K562 (cell line): ENCODE data around the gene LRP1B. TPM values are rescaled to one million over a fixed set of nuclear protein-coding genes. Genes with fewer than 3 reads are reported as not detected.

Experiments
- ATAC-seq: fragments of 200-7000 bp; cut with Tn5 transposase; 3 replicates; pipeline ENCODE4 v1.9.1; 2020; ENCODE audit warnings: moderate library complexity
- BruUV-seq: library from RNA; stranded (reverse); fragments of 400-500 nt; replicated peaks from 2 replicates; lab custom pipeline; 2021; lab: Mats Ljungman, UMichigan
- CTCF ChIA-PET: fragments of 300-600 bp; formaldehyde crosslinking; extraction: SDS; loops from one replicate; lab custom pipeline; 2021; ENCODE audit warnings: low intra/inter-chr PET ratio; lab: Yijun Ruan, JAX
- POLR2A ChIA-PET: fragments of 300-600, 350-650 bp; sonication (Branson Sonifier 250); formaldehyde crosslinking; extraction: SDS; loops from one replicate; lab custom pipeline; 2021; ENCODE audit warnings: antibody characterized with exemption, inconsistent platforms; lab: Yijun Ruan, JAX
- DNase-seq, 4 experiments: peaks; one replicate each; pipeline versions ENCODE4 v3.0.0 to v3.0.0-alpha.2; 2011 to 2018; ENCODE audit warnings: low spot score in 3 of 4, mixed read lengths in 3 of 4; ENCODE audit errors: extremely low read depth in 1 of 4
- FAIRE-seq: peaks from 2 replicates; lab custom pipeline; 2011; peaks lifted over from hg19 to GRCh38; lab: Jason Lieb, UNC
- H2AFZ ChIP-seq: 2 replicates; pipeline ENCODE4 v1.6.0; 2011; ENCODE audit warnings: low read depth, low read length, control low read depth, inconsistent platforms
- H3K27ac ChIP-seq: fragments of 200-600 bp; 3 replicates; pipeline ENCODE4 v1.8.0; 2011; ENCODE audit warnings: low read depth, mild to moderate bottlenecking, control low read depth, inconsistent platforms, low read length, moderate library complexity, mixed read lengths; ENCODE audit errors: extremely low read depth
- H3K27me3 ChIP-seq, 2 experiments: fragments of 300-600 bp in 1 of 2; 2 replicates in 1 of 2; 3 replicates in 1 of 2; pipeline versions ENCODE4 v1.6.0 to v1.8.0; 2011; ENCODE audit warnings: inconsistent platforms in 2 of 2, low read length in 2 of 2, mild to moderate bottlenecking in 1 of 2, mixed read lengths in 1 of 2, moderate library complexity in 1 of 2; ENCODE audit not compliant: control insufficient read depth in 2 of 2, insufficient read depth in 2 of 2
- H3K36me3 ChIP-seq: fragments of 300-600 bp; 3 replicates; pipeline ENCODE4 v1.8.0; 2011; ENCODE audit warnings: mild to moderate bottlenecking, low read length, inconsistent platforms; ENCODE audit not compliant: control insufficient read depth, insufficient read depth
- H3K4me1 ChIP-seq, 2 experiments: fragments of 200-600 bp in 1 of 2; replicated peaks in 1 of 2; 2 replicates in 1 of 2; 3 replicates in 1 of 2; pipeline versions ENCODE4 v1.5.1 to v1.8.0; 2011; ENCODE audit warnings: inconsistent platforms in 2 of 2, low read length in 2 of 2, mild to moderate bottlenecking in 1 of 2, mixed read lengths in 1 of 2, moderate library complexity in 1 of 2; ENCODE audit not compliant: control insufficient read depth in 2 of 2, insufficient read depth in 2 of 2
- H3K4me2 ChIP-seq: 2 replicates; pipeline ENCODE4 v1.6.1; 2011; ENCODE audit warnings: low read length, control low read depth, inconsistent platforms, mixed read lengths; ENCODE audit not compliant: insufficient read depth
- H3K4me3 ChIP-seq: fragments of 200-600 bp; sonication (generic), shearing (Covaris generic); 2 replicates; pipeline ENCODE4 v1.5.1; 2016; ENCODE audit warnings: control low read depth, inconsistent platforms
- H3K79me2 ChIP-seq: fragments of 200-600 bp; 3 replicates; pipeline ENCODE4 v1.8.0; 2011; ENCODE audit warnings: low read length, inconsistent platforms; ENCODE audit not compliant: control insufficient read depth, insufficient read depth
- H3K9ac ChIP-seq, 2 experiments: 2 replicates each; pipeline versions ENCODE4 v1.6.0 to v1.6.1; 2011; ENCODE audit warnings: low read depth in 2 of 2, low read length in 2 of 2, control low read depth in 1 of 2, inconsistent platforms in 1 of 2, mild to moderate bottlenecking in 1 of 2, mixed read lengths in 1 of 2; ENCODE audit not compliant: insufficient read depth in 1 of 2
- H3K9me1 ChIP-seq: one replicate; pipeline ENCODE4 v1.6.0; 2011; ENCODE audit warnings: inconsistent platforms, mild to moderate bottlenecking, low read length, moderate library complexity; ENCODE audit not compliant: control insufficient read depth, insufficient read depth
- H3K9me3 ChIP-seq: replicated peaks from 2 replicates; pipeline ENCODE4 v1.5.1; 2011; ENCODE audit warnings: low read depth, low read length, inconsistent platforms; ENCODE audit not compliant: control insufficient read depth, insufficient read depth
- H4K20me1 ChIP-seq: replicated peaks from 2 replicates; pipeline ENCODE4 v1.6.1; 2011; ENCODE audit warnings: low read length, inconsistent platforms, mixed read lengths; ENCODE audit not compliant: control insufficient read depth, insufficient read depth
- CREM ChIP-seq: IDR thresholded peaks from 2 replicates; pipeline ENCODE4 v1.6.1; 2014; ENCODE audit warnings: antibody characterized with exemption, low read depth
- DIDO1 ChIP-seq: fragments of 450-650 bp; IDR thresholded peaks from 2 replicates; pipeline ENCODE4 v1.6.1; 2016; ENCODE audit warnings: low read depth, missing biosample characterization, missing genetic modification characterization
- ERF ChIP-seq: fragments of 450-650 bp; formaldehyde crosslinking; IDR thresholded peaks from 2 replicates; pipeline ENCODE4 v1.4.0; 2020; ENCODE audit warnings: mild to moderate bottlenecking, mixed read lengths
- FOS ChIP-seq: IDR thresholded peaks from 3 replicates; pipeline ENCODE4 v1.6.1; 2011; ENCODE audit not compliant: insufficient read length; ENCODE audit errors: extremely low read depth
- GATAD2B ChIP-seq: fragments of 450-650 bp; IDR thresholded peaks from 2 replicates; pipeline ENCODE4 v1.6.1; 2017; ENCODE audit warnings: mild to moderate bottlenecking, borderline replicate concordance
- HLTF ChIP-seq: fragments of 450-650 bp; IDR thresholded peaks from 2 replicates; pipeline ENCODE4 v1.6.1; 2016
- KDM5B ChIP-seq: fragments of 200-600 bp; sonication (generic); IDR thresholded peaks from 2 replicates; pipeline ENCODE4 v1.6.1; 2012; ENCODE audit warnings: low read depth, mild to moderate bottlenecking, moderate library complexity, low read length, control low read depth, inconsistent platforms; ENCODE audit not compliant: insufficient replicate concordance
- KLF6 ChIP-seq: fragments of 250-450 bp; sonication (Bioruptor Pico); IDR thresholded peaks from 2 replicates; pipeline ENCODE4 v1.4.0; 2020; ENCODE audit warnings: mild to moderate bottlenecking, moderate library complexity, borderline replicate concordance
- POU5F1 ChIP-seq: fragments of 150-350 bp; IDR thresholded peaks from 2 replicates; pipeline ENCODE4 v1.6.1; 2014; ENCODE audit warnings: borderline replicate concordance, low read length, low read depth, mild to moderate bottlenecking; ENCODE audit not compliant: partially characterized antibody
- SMAD1 ChIP-seq: fragments of 150-350 bp; IDR thresholded peaks from 2 replicates; pipeline ENCODE4 v1.6.1; 2014; ENCODE audit warnings: low read length, low read depth; ENCODE audit not compliant: partially characterized antibody
- TAF15 ChIP-seq: fragments of 200-400 bp; formaldehyde crosslinking; IDR thresholded peaks from 2 replicates; pipeline ENCODE4 v1.6.1; 2017; ENCODE audit warnings: mild to moderate bottlenecking, low read depth, low read length, moderate library complexity
- ZC3H4 ChIP-seq: sonication (generic); formaldehyde crosslinking; IDR thresholded peaks from 2 replicates; pipeline ENCODE4 v1.9.0; 2021; ENCODE audit warnings: missing genetic modification reagents, borderline replicate concordance
- ZC3H8 ChIP-seq: fragments of 450-650 bp; IDR thresholded peaks from 2 replicates; pipeline ENCODE4 v1.6.1; 2017
- WGBS: fragments of 100-300 bp; shearing (Covaris generic); methylation state at CpG from one replicate; pipeline ENCODE4 v1.1.6; 2016; ENCODE audit warnings: low coverage, mixed read lengths; ENCODE audit not compliant: insufficient coverage; ENCODE audit errors: missing lambda C conversion rate; 5-methylcytosine and 5-hydroxymethylcytosine counted together
- in situ Hi-C: fragments of 300-500 bp; cut with MboI; formaldehyde crosslinking; loops from 4 replicates; pipeline ENCODE4 v1.15.0; 2018; ENCODE audit warnings: inconsistent platforms, mixed read lengths
- intact Hi-C: fragments of 100-400 bp; cut with micrococcal nuclease; formaldehyde crosslinking; loops from 2 replicates; pipeline ENCODE4 v1.14.2; 2022
- polyA plus RNA-seq, 8 experiments: library from polyadenylated mRNA; depleted of rRNA in 4 of 8; stranded (reverse) in 5 of 8; unstranded in 3 of 8; fragments of >200 nt; fragmentation: Nextera tagmentation in 2 of 8; fragmentation: Illumina TruSeq in 1 of 8; extraction: Ambion mirVana in 2 of 8; extraction: Trizol in 1 of 8; gene quantifications; 2 replicates each; pipeline versions ENCODE4 v1.2.1 to v1.2.3, GENCODE V29; 2011 to 2014; ENCODE audit warnings: inconsistent platforms in 1 of 8, missing spikeins in 1 of 8
- total RNA-seq, 7 experiments: library from RNA; depleted of rRNA in 6 of 7; stranded (reverse); fragments of >200 nt in 6 of 7; fragmentation: Illumina TruSeq in 2 of 7; extraction: Trizol in 2 of 7; gene quantifications; 2 replicates each; pipeline versions ENCODE4 v1.2.1 to v1.2.3, GENCODE V29; 2011 to 2021; ENCODE audit warnings: low replicate concordance in 1 of 7
- TF ChIP-seq, protein P1 (sequence below): IDR thresholded peaks from 2 replicates; pipeline ENCODE4 v1.6.1; 2011; ENCODE audit warnings: borderline replicate concordance, low read depth, mild to moderate bottlenecking, moderate library complexity, low read length; ENCODE audit not compliant: insufficient read depth, poor library complexity, severe bottlenecking
- TF ChIP-seq, protein P2 (sequence below): fragments of 250-450 bp; sonication (Bioruptor Pico); IDR thresholded peaks from 2 replicates; pipeline ENCODE4 v1.8.0; 2021; ENCODE audit warnings: borderline replicate concordance, mild to moderate bottlenecking, moderate library complexity; ENCODE audit not compliant: poor library complexity, severe bottlenecking
- TF ChIP-seq, protein P3 (sequence below): sonication (generic); formaldehyde crosslinking; IDR thresholded peaks from 2 replicates; pipeline ENCODE4 v1.9.0; 2022; ENCODE audit warnings: mild to moderate bottlenecking, missing genetic modification reagents
- TF ChIP-seq, protein P4 (sequence below): fragments of 450-650 bp; IDR thresholded peaks from 2 replicates; pipeline ENCODE4 v1.6.1; 2016

Gene LRP1B
- total and polyA plus RNA-seq, 9 of the 15 experiments (the other 6 are each of a cell fraction or from before 2014, with no cell fraction given): not detected

DNA sequence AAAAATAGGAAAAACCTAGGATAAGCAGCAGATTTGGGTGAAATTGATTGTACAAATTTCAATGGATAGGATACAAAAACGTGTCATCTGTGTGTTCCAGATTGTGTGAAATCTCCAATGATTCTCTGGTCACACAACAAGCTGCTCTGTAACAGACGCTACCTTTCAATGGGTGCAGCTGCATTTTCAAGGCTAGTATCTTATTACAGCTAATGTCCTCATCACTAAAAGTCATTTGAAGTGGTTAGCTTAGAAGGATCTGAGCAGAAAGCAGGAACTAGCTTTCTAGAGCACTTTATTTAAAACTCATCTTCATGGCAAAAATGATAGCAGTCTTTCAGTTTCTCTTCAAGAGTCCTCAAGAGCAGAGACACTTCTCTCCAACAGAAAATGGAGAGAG lies 364.6 kb downstream of the LRP1B start (continued):
- no peak for TF ChIP-seq DIDO1 (tag)

DNA sequence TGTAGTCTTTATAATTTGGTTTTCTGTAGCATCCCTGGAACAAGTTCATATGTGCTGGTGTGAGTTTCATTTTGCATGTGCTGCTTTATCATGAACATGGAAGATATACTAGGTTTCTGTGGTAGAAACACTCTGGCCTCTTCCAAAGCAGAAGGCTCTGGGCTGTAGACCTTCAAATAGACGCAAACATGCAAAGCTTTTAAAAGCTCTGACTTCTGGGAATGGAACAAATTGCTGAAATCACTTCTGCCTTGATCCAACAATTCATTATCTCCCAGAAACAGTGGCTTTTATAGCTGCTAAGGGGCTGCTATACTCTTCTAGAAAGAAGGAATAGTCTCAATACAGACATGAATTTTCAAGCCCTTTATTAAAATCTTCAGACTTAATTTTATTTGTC lies 382.2 kb downstream of the LRP1B start:
- Histone ChIP-seq H3K4me1 (no peaks in the 10 kb centered on the region), H3K9ac (no peak overlapping the region), H3K9me3 (no peaks in the 10 kb centered on the region), H3K79me2 (no peaks in the 10 kb centered on the region), H3K9me1 (no peaks in the 10 kb centered on the region), H3K27ac (no peak overlapping the region), H3K27me3 (no peaks in the 10 kb centered on the region), H3K36me3 (no peaks in the 10 kb centered on the region), H2AFZ (no peak overlapping the region), H3K4me3 (no peak overlapping the region), H3K4me2 (no peak overlapping the region), H4K20me1 (no peaks in the 10 kb centered on the region)
- POLR2A ChIA-PET: no interaction called here
- no peak for FAIRE-seq
- in situ Hi-C loops: no loop called here
- no peak for DNase-seq
- 0% methylated on average over 1 of the region's 1 CpG for WGBS
- no TSS peak for BruUV-seq
- no peak for ATAC-seq
- intact Hi-C loops: no loop called here
- CTCF ChIA-PET: no interaction called here
- TF ChIP-seq ZC3H8 (no peak), KLF6 (CRISPR knock-in tag) (no peak), SMAD1 (no peak), KDM5B (no peak), HLTF (no peak), ERF (CRISPR knock-in tag) (no peak), TAF15 (no peak), POU5F1 (no peak), CREM (no peak), ZC3H4 (CRISPR knock-in tag) (no peak), FOS (no peak), GATAD2B (no peak)
- TF ChIP-seq, protein P1, sequence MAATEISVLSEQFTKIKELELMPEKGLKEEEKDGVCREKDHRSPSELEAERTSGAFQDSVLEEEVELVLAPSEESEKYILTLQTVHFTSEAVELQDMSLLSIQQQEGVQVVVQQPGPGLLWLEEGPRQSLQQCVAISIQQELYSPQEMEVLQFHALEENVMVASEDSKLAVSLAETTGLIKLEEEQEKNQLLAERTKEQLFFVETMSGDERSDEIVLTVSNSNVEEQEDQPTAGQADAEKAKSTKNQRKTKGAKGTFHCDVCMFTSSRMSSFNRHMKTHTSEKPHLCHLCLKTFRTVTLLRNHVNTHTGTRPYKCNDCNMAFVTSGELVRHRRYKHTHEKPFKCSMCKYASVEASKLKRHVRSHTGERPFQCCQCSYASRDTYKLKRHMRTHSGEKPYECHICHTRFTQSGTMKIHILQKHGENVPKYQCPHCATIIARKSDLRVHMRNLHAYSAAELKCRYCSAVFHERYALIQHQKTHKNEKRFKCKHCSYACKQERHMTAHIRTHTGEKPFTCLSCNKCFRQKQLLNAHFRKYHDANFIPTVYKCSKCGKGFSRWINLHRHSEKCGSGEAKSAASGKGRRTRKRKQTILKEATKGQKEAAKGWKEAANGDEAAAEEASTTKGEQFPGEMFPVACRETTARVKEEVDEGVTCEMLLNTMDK: no peak
- TF ChIP-seq, protein P2, sequence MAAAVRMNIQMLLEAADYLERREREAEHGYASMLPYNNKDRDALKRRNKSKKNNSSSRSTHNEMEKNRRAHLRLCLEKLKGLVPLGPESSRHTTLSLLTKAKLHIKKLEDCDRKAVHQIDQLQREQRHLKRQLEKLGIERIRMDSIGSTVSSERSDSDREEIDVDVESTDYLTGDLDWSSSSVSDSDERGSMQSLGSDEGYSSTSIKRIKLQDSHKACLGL (CRISPR knock-in tag): no peak
- TF ChIP-seq, protein P3, sequence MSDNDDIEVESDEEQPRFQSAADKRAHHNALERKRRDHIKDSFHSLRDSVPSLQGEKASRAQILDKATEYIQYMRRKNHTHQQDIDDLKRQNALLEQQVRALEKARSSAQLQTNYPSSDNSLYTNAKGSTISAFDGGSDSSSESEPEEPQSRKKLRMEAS (CRISPR knock-in tag): no peak
- TF ChIP-seq, protein P4, sequence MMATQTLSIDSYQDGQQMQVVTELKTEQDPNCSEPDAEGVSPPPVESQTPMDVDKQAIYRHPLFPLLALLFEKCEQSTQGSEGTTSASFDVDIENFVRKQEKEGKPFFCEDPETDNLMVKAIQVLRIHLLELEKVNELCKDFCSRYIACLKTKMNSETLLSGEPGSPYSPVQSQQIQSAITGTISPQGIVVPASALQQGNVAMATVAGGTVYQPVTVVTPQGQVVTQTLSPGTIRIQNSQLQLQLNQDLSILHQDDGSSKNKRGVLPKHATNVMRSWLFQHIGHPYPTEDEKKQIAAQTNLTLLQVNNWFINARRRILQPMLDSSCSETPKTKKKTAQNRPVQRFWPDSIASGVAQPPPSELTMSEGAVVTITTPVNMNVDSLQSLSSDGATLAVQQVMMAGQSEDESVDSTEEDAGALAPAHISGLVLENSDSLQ: no peak
